Body of pancreas (tissue), 4 donors: Measurements from ENCODE around the gene LSAMP. TPM values are rescaled to one million over a fixed set of nuclear protein-coding genes. Genes with fewer than 3 reads are reported as not detected.

Source experiments
- ATAC-seq: fragments of 150-250 bp; one replicate; pipeline ENCODE4 v1.9.1; 2016
- DNase-seq, 4 donors: peaks; one replicate each; pipeline ENCODE4 v3.0.0-alpha.2; 2019
- H3K27ac ChIP-seq, 4 donors: fragments of 200-600 bp; sonication (generic); 1 replicate in 3 of 4; 2 replicates in 1 of 4; pipeline versions ENCODE4 v1.5.1 to v1.6.1; 2016 to 2019; ENCODE audit warnings: mild to moderate bottlenecking in 1 of 4, mixed read lengths in 1 of 4, moderate library complexity in 1 of 4
- H3K27me3 ChIP-seq, 2 donors: fragments of 200-600 bp; sonication (generic); one replicate each; pipeline ENCODE4 v1.6.0; 2016; ENCODE audit warnings: mild to moderate bottlenecking in 1 of 2
- H3K36me3 ChIP-seq, 2 donors: fragments of 200-600 bp; sonication (generic); replicated peaks in 1 of 2; 2 replicates each; pipeline ENCODE4 v1.5.1; 2016; ENCODE audit warnings: low read depth in 2 of 2; ENCODE audit not compliant: insufficient read depth in 1 of 2
- H3K4me1 ChIP-seq: fragments of 200-600 bp; sonication (generic); one replicate; pipeline ENCODE4 v1.6.0; 2016
- H3K4me3 ChIP-seq, 2 donors: fragments of 200-600 bp; sonication (generic); 1 replicate in 1 of 2; 2 replicates in 1 of 2; pipeline ENCODE4 v1.5.1; 2016 to 2019
- H3K9me3 ChIP-seq, 3 donors: fragments of 200-600 bp; sonication (generic); 1 replicate in 2 of 3; 2 replicates in 1 of 3; pipeline ENCODE4 v1.5.1; 2016
- CTCF ChIP-seq, 7 experiments: fragments of 450-650 bp in 4 of 7; fragments of 200-600 bp in 3 of 7; sonication (generic) in 3 of 7; IDR thresholded peaks; one replicate each; pipeline ENCODE4 v1.5.1; 2016 to 2019; ENCODE audit warnings: antibody characterized with exemption in 7 of 7
- POLR2A ChIP-seq, 3 donors: fragments of 450-650 bp; IDR thresholded peaks; one replicate each; pipeline ENCODE4 v1.6.1; 2016; ENCODE audit warnings: antibody characterized with exemption in 3 of 3, mild to moderate bottlenecking in 2 of 3
- WGBS, 2 donors: methylation state at CpG; one replicate each; pipeline ENCODE4 v1.1.5; 2017; 5-methylcytosine and 5-hydroxymethylcytosine counted together
- intact Hi-C: fragments of 100-400 bp; cut with DNase I; formaldehyde crosslinking; loops from one replicate; pipeline ENCODE4 v1.15.1; 2023
- total RNA-seq, 2 donors: library from RNA; depleted of rRNA; stranded (reverse); fragments of >200 nt; gene quantifications; one replicate each; pipeline ENCODE4 v1.1.0, GENCODE V29; 2016

LSAMP gene
- total RNA-seq, 2 donors from 2014 or later, result 1.6 to 2.1 TPM

- TF ChIP-seq CTCF (IDR thresholded peaks at IDR 0.05) (no peak), POLR2A (IDR thresholded peaks at IDR 0.05) (no peak)
- Histone ChIP-seq H3K4me1 (no peaks in the 10 kb centered on the region), H3K36me3 (no peaks in the 10 kb centered on the region), H3K27me3 (no peaks in the 10 kb centered on the region), H3K4me3 (no peak overlapping the region), H3K27ac (no peak overlapping the region), H3K9me3 (no peaks in the 10 kb centered on the region)
- no peak for DNase-seq
- WGBS, 2 donors, result 89 to 91% methylated on average over 1 of the region's 1 CpG
- no peak for ATAC-seq
- intact Hi-C loops, result no loop called here
Observed at GRCh38 chr3:115922681-115923347, 522.5 kb downstream of the LSAMP start.

GRCh38 chr3:115921711-115922110, 523.6 kb downstream of the LSAMP start:
- Histone ChIP-seq H3K36me3 (no peaks in the 10 kb centered on the region), H3K27me3 (no peaks in the 10 kb centered on the region), H3K4me3 (no peak overlapping the region), H3K27ac (no peak overlapping the region), H3K4me1 (no peaks in the 10 kb centered on the region), H3K9me3 (no peaks in the 10 kb centered on the region)
- intact Hi-C loops, result no loop called here
- DNase-seq, result no peak
- no peak for ATAC-seq
- TF ChIP-seq CTCF (IDR thresholded peaks at IDR 0.05), result no peak
- TF ChIP-seq POLR2A (IDR thresholded peaks at IDR 0.05), result no peak

- no peaks in the 10 kb centered on the region for H3K4me1 ChIP-seq
- DNase-seq (no peak), ATAC-seq (no peak)
- H3K4me3 ChIP-seq, result no peak overlapping the region
- whole genome bisulfite sequencing, 2 donors, result 56 to 71% methylated on average over 2 of the region's 2 CpGs
- H3K27me3 ChIP-seq, result no peaks in the 10 kb centered on the region
- H3K9me3 ChIP-seq, result no peaks in the 10 kb centered on the region
- no peaks in the 10 kb centered on the region for H3K36me3 ChIP-seq
- no peak for TF ChIP-seq CTCF (IDR thresholded peaks at IDR 0.05)
- intact Hi-C loops, result no loop called here
- no peak overlapping the region for H3K27ac ChIP-seq
Observed at GRCh38 chr3:115918900-115919299, 526.4 kb downstream of the LSAMP start.

GRCh38 chr3:115916866-115917265, 528.4 kb downstream of the LSAMP start:
- Histone ChIP-seq H3K36me3 (no peaks in the 10 kb centered on the region), H3K27ac (no peak overlapping the region), H3K4me3 (no peak overlapping the region), H3K9me3 (no peaks in the 10 kb centered on the region), H3K4me1 (no peaks in the 10 kb centered on the region), H3K27me3 (no peaks in the 10 kb centered on the region)
- intact Hi-C loops, result no loop called here
- TF ChIP-seq CTCF (IDR thresholded peaks at IDR 0.05), result no peak
- no peak for TF ChIP-seq POLR2A (IDR thresholded peaks at IDR 0.05)
- WGBS, 2 donors, result 85 to 95% methylated on average over 1 of the region's 1 CpG
- DNase-seq (no peak), ATAC-seq (no peak)

- TF ChIP-seq POLR2A (IDR thresholded peaks at IDR 0.05) (no peak), CTCF (IDR thresholded peaks at IDR 0.05) (no peak)
- no peaks in the 10 kb centered on the region for H3K27me3 ChIP-seq
- no peaks in the 10 kb centered on the region for H3K4me1 ChIP-seq
- no peak for ATAC-seq
- no peaks in the 10 kb centered on the region for H3K9me3 ChIP-seq
- no peaks in the 10 kb centered on the region for H3K36me3 ChIP-seq
- no peak overlapping the region for H3K4me3 ChIP-seq
- 54 to 72% methylated on average over 1 of the region's 1 CpG for WGBS, 2 donors
- no peak overlapping the region for H3K27ac ChIP-seq
- intact Hi-C loops, result no loop called here
- DNase-seq, result no peak
Observed at GRCh38 chr3:115915061-115915460, 530.2 kb downstream of the LSAMP start.
